ENCODE results near the gene PUSL1.

GRCh38 chr1:1325288-1326074 lies 17.1 kb downstream of the PUSL1 start:
- no peak for TF ChIP-seq CTCF (IDR thresholded peaks at IDR 0.05)
- TF ChIP-seq POLR2A (IDR thresholded peaks at IDR 0.05): no peak

All from lower leg skin (tissue), 3 donors.